Fibroblast of the aortic adventitia (primary cell): Measurements from ENCODE around the gene ARHGAP4. TPM values are rescaled to one million over a fixed set of nuclear protein-coding genes. Genes with fewer than 3 reads are reported as not detected.

Experiments used
- DNase-seq: peaks from one replicate; pipeline ENCODE4 v3.0.0-alpha.2; 2010; ENCODE audit warnings: low read depth
- H3K4me3 ChIP-seq: 2 replicates; pipeline ENCODE4 v1.5.1; 2011; ENCODE audit warnings: low read depth, mild to moderate bottlenecking, control low read depth, low read length, moderate library complexity
- total RNA-seq: library from RNA; depleted of rRNA; stranded (reverse); fragments of >200 nt; gene quantifications from 2 replicates; pipeline ENCODE4 v1.2.3, GENCODE V29; 2012; ENCODE audit warnings: low replicate concordance
- TF ChIP-seq, protein P1 (sequence below): IDR thresholded peaks from 2 replicates; pipeline ENCODE4 v1.5.1; 2011; ENCODE audit warnings: mild to moderate bottlenecking, low read length, control low read depth, inconsistent platforms; ENCODE audit not compliant: insufficient read depth

ARHGAP4 gene
- total RNA-seq, 1 donor, result 0.27 TPM

DNA sequence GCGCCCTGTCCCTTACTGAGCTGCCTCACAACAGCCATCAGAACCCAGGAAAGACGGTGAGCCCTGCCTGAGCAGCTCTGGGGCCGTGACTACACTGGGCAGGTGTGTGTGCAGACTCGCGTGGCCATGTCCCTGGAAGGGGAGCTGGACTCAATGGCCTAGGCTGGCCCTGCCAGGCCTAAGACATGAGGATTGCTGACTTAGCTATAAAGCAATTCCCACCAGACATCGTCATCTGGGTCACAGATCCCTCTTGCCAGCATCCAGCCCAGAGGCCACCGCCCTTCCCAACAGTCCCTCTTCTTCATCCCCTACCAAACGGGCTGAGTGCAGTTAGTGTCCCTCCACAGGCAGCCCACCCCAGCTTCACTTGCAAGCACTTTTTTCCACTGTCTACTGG is 5.1 kb upstream of the ARHGAP4 start:
- DNase-seq, result no peak
- no peak overlapping the region for H3K4me3 ChIP-seq
- TF ChIP-seq, protein P1, sequence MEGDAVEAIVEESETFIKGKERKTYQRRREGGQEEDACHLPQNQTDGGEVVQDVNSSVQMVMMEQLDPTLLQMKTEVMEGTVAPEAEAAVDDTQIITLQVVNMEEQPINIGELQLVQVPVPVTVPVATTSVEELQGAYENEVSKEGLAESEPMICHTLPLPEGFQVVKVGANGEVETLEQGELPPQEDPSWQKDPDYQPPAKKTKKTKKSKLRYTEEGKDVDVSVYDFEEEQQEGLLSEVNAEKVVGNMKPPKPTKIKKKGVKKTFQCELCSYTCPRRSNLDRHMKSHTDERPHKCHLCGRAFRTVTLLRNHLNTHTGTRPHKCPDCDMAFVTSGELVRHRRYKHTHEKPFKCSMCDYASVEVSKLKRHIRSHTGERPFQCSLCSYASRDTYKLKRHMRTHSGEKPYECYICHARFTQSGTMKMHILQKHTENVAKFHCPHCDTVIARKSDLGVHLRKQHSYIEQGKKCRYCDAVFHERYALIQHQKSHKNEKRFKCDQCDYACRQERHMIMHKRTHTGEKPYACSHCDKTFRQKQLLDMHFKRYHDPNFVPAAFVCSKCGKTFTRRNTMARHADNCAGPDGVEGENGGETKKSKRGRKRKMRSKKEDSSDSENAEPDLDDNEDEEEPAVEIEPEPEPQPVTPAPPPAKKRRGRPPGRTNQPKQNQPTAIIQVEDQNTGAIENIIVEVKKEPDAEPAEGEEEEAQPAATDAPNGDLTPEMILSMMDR, result no peak

DNA sequence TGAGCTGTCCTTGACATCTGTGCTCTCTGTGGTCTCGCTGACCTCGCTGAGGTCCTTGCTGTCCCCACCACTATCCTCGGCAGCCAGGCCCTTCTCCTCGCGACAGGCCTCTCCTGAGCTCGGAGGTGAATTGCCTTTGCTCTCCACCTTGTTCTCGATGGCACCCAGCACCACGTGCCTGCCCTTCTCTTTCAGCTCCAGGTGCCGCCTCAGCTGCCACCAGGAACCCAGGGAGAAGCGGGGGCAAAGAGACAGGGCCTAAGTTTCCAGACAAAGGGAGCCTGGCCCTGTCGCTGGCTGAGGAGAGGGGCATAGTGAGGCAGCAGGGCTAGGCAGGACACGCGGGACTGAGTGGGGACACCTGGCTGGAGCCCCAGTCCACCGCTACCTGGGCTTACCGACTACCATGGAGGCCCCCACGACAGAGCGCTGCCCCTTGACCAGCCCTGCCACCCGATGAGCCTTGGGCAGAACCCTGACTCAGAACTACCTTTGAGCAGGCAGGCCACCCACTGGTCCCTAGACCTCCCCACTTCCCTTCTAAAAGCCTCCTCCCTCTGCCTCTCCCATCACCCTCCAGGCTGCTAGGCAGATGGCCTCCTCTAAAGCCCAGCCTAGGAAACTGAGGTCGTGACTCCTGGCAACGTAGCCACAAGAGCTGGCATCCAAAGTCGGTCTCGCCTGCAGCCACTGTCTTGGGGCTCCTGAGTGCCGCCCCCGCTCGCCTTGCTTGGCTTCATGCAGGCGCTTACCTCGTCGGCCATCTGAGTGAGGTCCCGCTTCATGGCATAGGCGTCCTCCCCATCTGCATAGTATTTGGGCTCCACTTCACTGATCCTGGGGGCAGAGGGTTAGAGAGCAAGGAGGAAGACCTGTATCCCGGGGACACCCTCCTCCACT is 4.2 kb upstream of the ARHGAP4 start:
- TF ChIP-seq, protein P1, result no peak
- H3K4me3 ChIP-seq, result no peak overlapping the region
- DNase-seq, result no peak

DNA sequence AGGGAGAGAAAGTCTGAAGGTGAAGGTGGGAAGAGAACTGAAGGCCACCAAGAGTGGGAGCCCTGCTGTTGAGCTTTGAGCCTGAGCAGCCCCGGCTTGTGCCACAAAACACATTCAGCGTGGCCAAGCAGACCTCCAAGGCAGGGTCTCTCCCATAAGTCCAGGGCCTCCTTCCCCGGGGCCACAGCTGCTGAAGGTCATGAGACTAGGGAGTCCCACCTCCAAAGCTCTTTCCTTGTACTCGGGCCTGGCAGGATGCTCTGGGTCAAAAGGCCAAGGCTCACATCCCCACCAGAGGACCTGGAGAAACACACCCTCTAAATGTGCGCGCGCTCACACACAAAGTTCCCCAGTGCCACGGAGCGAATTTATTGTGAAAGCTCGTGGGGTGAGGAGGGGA is 3.5 kb upstream of the ARHGAP4 start:
- TF ChIP-seq, protein P1, result no peak
- H3K4me3 ChIP-seq, result no peak overlapping the region
- DNase-seq, result no peak

DNA sequence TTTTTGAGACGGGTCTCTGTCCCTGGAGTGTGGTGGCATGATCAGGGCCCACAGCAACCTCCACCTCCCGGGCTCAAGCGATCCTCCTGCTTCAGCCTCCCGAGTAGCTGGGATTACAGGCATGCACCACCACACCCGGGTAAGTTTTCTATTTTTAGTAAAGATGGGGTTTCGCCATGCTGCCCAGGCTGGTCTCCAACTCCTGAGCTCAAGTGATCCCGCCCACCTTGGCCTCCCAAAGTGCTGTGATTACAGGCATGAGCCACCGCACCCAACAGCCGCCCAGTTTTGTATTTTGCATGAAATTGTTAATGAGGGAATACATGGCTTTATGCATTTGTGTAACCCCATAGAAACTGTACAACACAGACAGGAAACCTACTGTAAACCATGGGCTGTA is 2.8 kb upstream of the ARHGAP4 start:
- TF ChIP-seq, protein P1, result no peak
- no peak for DNase-seq
- H3K4me3 ChIP-seq, result no peak overlapping the region

DNA sequence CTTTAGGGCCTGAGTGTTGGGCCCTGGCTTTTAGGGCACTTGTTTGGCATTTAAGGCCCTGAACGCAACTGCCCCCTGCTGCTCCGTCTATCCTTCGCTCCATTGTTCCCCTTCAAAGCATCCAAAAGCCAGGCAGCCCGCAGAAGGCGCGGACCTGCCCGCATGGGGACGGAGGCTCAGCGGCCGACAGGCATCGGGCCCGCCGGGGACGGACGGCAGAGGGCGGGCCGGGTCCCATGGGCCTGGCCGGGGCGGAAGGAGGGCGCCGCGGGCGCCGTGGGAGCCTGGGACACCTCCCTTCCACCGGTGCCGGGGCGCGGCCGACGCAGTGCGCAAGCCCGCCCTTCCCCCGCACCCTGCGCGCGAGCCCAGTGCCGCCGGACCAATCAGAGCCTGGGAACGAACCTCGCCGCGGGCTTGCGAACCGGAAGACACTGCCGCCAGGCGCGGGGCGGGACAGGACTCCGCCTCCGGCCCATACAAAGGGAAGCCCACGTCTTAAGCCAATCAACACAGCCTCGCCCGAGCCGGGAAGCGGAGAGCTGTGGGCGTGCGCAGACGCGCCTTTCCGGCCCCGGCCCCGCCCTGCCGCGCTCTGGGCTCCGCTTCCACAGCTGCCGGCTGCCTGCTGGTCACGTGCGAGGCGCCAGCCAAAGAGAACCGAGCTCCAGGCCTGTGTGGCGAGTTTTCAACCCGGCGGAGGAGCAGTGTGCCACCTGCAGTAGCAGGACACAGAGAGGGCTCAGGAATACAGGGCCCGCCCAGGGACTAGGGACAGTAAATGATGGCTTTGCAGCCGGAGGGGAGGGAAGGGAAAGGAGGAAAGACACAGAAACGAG is 2.1 kb upstream of the ARHGAP4 start:
- peak; percentile 97 for DNase-seq
- TF ChIP-seq, protein P1, result peak; percentile 33
- peak overlapping the region; percentile 71 for H3K4me3 ChIP-seq

DNA sequence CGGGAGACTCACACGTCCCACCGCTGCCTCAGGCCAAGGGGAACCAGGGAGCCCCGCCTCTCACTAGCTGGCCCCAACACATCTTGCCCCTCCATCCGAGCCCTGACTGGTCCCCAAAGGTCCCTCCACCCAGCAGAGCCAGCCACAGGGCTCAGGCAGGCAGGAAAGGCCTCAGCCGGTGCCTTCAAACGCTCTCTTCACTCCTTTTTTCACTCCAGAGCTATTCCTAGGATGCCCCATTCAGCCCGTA is 1.5 kb upstream of the ARHGAP4 start:
- no peak for DNase-seq
- TF ChIP-seq, protein P1, result no peak
- H3K4me3 ChIP-seq, result peak overlapping the region; percentile 71
